AG10803 (cell line): ENCODE measurements around the gene PPP1R10.
"Not testable (repeated sequence)": the region's sequence is repeated elsewhere in the genome, so short reads cannot be mapped to it uniquely, and the experiment has no call there.

ENCODE experiments used
- DNase-seq: peaks from one replicate; pipeline ENCODE4 v3.0.0; 2010; ENCODE audit warnings: low read depth
- H3K4me3 ChIP-seq: 2 replicates; pipeline ENCODE4 v1.5.1; 2011; ENCODE audit warnings: mild to moderate bottlenecking, low read length, control low read depth
- CTCF ChIP-seq: conservative IDR thresholded peaks from 2 replicates; pipeline ENCODE4 v1.5.1; 2011; ENCODE audit warnings: mild to moderate bottlenecking, low read length, control low read depth, inconsistent platforms

The PPP1R10 gene

GRCh38 chr6:30598912-30599624 lies 18.0 kb downstream of the PPP1R10 start:
- DNase-seq = no peak
- TF ChIP-seq CTCF = no peak
- no peak overlapping the region for H3K4me3 ChIP-seq

GRCh38 chr6:30597315-30598144 lies 19.5 kb downstream of the PPP1R10 start:
- H3K4me3 ChIP-seq = not testable (repeated sequence)
- peak; percentile 84 for TF ChIP-seq CTCF
- peak; percentile 71 for DNase-seq

- no peak for TF ChIP-seq CTCF
- DNase-seq = no peak
- H3K4me3 ChIP-seq = no peak overlapping the region
Measured at GRCh38 chr6:30592287-30592686, 24.8 kb downstream of the PPP1R10 start.

- no peak overlapping the region for H3K4me3 ChIP-seq
- DNase-seq = peak; percentile 50
- no peak for TF ChIP-seq CTCF
Measured at GRCh38 chr6:30591008-30591407, 26.0 kb downstream of the PPP1R10 start.

GRCh38 chr6:30590509-30590908 lies 26.5 kb downstream of the PPP1R10 start:
- no peak for TF ChIP-seq CTCF
- no peak for DNase-seq
- H3K4me3 ChIP-seq = no peak overlapping the region

- TF ChIP-seq CTCF = no peak
- no peak overlapping the region for H3K4me3 ChIP-seq
- DNase-seq = no peak
Measured at GRCh38 chr6:30589754-30590358, 27.2 kb downstream of the PPP1R10 start.
